AG08395 (cell line): ENCODE data around the gene SFMBT1.

ENCODE experiments used
- DNase-seq: peaks from one replicate; pipeline ENCODE4 v3.0.0; 2012; ENCODE audit warnings: mixed read lengths, low spot score

The SFMBT1 gene

DNA sequence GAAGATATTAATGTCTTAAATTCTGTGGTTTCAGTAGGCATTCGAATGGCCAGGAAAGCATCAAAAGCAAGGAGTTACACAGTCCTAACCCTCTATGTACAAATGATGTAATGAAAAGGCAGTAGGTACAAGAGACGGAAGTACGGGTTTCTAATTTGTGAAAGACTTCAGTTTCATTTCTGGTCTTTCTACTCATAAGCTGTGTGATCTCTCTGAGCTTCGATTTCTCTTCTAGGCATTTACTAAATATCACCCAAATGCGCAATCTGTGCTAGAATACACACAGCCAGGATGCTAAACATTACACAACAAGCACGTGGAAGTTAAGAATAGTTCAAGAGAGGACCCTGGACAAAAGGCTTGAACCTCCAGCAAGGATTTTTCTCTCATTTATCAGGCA lies 130.6 kb downstream of the SFMBT1 start:
- DNase-seq: no peak

DNA sequence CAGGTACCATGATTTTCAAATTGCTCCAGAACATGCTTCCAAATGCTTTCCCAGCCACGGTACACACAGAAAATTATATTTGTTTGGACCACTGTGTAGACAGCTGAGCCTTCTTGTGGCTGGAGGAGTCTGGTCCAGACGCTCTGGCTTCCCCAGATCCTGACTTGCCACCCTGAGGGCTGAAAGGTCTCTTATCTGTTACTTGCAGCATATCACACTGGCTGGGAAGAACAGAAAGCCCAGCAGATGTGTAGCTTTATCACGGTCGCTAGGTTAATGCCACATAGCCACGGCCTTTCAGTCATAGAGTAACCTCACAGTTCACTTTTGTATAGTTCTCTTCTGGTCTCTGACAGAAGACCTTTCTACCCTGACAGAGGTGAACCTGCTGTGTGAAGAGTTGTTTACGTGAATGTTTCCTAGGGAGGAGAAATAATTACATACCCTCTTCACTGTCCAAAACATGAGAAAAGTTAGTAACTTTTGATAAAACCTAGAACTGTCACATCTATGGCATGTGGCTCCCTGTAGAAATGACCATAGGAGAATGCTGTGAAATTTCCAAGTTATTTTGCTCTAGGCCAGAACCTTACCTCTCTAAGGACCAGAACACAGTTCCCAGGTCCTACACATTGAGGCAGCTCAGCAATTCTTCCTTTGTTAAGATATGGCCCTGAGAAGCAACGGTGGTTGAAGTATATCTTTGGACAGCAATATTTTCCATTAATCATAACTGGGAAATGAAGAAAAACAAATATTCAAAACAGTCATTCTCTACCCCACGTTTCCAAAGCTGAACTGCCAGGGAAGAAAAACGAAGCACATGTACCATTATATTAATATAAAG lies 132.8 kb downstream of the SFMBT1 start:
- DNase-seq: no peak

DNA sequence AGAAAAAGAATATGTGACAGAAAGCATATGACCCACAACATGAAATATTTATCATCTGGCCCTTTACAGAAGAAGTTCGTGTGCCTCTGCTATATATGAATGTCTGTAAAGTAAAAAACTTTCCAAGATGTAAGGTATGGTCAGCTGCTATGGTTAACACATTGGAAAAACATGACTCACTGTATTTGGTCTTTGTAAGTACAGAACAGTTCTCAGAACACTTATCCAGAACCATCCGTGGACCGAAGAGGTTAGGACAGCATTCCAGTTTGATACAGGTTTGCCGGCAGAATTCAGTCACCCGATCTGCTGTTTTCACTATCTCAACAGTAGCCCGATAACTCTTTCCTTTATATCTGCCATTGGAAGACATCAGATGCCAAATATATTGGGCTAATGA lies 135.1 kb downstream of the SFMBT1 start:
- DNase-seq: no peak

DNA sequence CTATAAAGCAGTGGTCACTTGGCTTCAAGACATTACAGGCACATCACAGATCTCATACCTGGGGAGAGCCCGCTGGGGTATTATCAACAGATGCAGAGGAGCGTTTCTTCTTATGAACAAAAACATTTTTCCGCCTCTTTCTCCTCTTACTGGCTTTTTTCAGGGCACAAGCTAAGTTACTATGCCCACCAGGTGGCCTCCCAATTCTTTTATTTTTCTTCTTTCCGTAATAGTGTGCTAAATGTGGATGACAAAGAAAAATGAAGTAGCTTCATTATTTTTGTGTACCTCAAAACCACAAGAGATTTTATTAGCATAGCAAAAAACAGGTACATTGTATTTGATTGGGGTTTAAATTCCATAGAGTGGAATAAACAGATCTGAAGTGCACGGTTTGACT lies 138.4 kb downstream of the SFMBT1 start:
- no peak for DNase-seq

DNA sequence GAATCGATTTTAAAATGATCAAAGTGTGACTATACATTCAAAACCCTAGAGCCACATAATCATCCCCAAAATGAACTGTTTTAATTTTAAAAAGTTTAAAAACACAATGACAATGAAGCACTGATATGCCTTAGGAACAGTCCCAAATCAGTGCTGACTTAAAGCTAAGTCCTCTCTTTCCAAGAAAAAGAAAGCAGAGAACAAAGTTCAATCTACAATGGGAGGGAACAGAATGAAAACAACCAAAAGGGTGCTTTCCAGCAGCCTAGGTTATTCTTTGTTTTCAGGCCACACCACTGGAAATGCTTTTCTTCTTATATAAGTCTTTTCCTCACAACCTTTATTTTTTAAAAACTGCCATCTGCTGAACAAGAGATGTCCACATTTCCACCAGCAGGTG lies 141.3 kb downstream of the SFMBT1 start:
- no peak for DNase-seq

DNA sequence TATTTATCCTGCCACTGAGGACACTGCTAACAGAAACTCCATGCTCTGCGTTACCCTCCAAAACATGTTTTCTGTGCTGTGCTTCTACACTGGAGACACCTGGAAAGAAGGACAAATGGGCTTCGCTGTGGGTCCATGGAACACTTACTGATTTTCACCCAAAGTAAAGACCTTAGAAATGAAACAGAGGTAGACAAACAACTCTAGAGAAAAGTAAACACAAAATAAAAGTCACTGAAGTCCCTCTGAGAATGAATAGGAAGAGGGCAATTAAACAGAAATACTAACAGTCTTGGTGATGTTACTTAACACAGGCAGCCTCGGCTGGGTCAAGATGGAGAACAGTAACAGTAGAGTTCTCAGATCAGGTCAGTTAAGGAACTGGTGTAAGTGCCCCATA lies 141.9 kb downstream of the SFMBT1 start:
- DNase-seq: no peak

DNA sequence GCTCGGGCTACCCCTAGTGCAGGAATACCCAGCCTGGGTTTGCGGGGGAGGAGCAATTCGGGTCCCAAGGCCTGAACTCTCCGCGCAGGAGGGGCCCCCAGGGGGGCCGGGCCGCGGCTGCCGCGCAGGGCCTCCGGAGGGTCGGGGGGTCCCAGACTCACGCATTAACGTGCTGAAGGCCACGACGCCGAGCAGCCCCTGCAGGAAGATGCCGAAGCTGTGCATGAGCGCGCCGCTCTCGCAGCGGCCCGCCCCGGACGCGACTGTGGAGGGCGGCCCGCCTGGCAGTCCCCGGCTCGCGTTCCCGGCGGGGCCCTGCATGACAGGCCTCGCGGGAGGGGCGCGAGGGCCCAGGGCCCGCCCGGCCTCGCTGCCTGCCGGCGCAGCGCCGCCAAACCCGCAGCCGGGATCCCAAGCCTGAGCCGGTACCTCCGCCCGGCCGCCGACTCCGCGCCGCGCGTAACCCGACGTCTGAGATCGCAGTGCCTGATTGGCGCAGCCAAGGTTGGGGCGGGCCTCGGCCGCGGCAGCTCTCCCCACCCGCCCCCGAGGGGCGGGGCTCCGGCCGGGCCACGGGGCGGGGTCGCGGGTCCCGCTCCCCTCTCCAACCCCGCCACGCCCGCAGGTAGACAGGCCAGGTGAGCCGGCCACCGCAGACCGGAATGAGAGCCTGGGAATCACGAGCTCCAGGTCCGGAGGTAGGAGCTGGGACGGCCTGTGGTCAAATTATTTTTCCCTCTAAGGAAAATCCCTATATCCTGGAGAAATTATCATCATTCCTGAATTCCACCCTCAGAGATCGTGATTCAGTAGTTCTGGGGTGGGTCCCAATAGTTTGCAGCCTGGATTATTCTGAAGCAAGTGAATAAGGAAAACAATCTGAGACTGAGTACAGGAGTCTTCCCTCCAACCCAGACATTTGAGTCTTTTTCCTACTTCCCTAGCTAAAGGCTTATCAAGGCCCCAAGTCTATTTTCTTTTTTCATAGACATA lies 148.4 kb downstream of the SFMBT1 start, which contains the start of gene STIMATE:
STIMATE (minus strand) TSS at position 419 of the 993 bp plus-strand sequence; CDS start at position 321, 98 bp downstream.
- peak; percentile 96 for DNase-seq

DNA sequence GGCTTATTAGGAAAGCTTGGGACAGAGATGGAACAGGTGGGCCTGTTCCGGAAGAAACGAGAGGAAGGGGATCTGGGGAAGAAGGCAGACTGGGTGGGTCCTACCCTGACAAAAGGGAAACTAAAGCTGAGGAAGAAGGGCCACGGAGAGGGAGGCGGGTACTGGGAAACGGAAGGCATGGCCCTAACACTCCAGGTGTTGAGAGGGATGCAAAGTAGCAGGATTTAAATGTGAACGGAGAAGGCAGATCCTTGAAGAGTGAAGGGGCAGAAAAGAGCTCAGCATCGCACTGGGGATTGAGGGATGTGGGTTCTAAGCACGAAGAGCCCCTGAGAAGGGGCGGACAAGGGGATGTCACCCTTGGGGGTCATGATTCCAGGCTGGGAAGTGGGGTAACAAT lies 149.3 kb downstream of the SFMBT1 start:
- DNase-seq: peak; percentile 14

DNA sequence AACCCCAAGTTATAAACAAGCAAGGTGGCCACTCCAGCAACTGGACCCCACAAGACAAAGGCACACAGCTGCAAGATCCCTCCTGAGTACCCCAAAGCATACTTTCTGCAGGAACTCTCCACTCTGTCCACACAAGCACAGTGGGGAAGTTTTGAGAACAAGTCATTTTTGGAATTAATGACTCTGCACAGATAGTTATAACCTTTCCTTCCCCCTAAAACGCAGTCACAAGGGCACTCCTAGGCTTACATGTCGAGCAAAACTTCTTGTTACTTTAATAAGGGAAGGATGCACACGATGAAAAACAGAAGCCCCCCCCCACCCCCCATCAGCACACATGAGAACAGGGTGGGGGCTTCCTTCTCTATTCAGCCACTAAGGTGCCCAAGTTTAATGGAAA lies 149.7 kb downstream of the SFMBT1 start:
- no peak for DNase-seq

DNA sequence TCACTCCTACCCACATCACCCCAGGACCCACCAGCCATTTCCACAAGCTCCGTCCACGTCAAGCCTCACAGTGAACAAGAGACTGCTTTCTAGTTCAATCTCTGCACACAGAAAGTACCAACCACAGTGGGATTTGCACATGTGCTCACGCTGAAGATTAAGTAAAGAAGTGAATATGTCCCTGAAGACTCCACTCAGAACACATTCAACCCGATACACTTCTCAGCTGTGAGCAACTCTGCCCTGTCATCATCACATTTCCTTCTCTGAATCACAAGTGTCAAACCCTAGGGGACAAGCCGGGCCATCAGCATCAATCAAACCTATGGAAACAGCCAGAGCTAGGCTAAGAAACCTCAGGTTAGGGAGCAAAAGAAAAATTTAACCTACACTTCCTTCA lies 150.5 kb downstream of the SFMBT1 start:
- no peak for DNase-seq

DNA sequence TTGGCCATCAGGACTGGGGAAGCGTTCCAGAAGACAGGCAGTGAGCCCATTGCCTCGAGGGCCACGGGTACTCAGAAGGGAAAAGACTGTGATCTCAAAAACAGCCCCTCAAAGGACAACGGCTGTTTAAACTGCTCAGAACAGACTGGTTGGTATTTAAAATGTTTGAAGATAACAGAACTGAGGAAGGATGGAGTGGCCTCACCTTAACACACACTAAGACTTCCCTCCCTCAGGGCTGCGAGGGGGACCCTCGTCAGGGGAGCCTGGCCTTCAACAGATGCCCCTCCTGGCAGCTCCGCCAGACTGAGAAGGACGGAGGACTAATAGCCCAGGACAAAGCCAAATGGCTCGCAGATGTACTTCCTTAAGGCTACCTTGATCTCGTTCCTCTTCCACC lies 151.1 kb downstream of the SFMBT1 start:
- DNase-seq: no peak

DNA sequence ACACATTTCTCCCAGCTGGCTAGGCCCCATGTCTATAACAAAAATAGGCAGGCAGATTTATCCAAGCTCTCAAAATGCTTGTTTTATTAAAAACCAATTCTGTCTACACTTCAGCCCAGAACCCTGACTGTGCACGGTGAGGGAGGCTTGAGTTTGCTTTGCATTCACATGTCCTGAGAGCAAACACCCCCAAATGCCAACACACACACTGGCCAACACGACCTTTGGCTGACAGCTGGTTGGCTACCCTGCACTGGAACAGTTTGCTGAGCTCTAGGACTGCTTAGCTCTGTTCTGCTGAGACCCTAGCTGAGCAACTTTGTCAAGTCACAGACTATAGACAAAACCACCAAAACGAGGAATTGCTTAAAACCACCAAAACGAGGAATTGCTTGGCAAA lies 152.2 kb downstream of the SFMBT1 start:
- no peak for DNase-seq

DNA sequence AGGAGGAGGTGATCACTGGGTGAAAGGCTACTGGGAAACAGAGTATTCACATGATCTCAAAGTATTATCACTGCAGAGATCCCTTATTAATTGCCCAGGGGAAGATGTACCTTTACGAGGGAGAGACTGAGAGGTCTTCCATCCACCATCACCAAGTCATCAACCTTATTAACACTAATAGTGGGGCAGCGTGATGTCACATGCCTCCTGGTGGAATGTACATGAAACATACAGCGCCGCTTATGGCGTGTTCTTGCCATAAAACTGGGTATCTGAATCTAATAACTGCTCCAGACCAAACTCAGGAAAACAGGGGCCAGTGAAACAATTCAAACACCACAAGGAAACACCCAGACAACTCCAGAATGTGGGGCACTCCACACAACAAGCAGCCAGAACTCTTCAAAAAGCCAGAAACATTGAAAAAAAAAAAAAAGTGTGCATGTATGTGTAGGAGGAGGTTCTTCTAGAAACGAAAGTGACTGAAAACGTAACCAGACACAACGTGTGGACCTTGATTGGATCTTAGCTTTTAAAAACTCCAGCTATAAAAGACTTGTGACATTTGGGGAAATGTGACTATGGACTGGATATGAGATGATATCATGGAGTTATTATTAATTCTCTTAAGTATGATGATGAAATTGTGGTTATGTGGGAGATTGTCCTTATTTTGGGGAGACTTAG lies 153.1 kb downstream of the SFMBT1 start:
- no peak for DNase-seq

DNA sequence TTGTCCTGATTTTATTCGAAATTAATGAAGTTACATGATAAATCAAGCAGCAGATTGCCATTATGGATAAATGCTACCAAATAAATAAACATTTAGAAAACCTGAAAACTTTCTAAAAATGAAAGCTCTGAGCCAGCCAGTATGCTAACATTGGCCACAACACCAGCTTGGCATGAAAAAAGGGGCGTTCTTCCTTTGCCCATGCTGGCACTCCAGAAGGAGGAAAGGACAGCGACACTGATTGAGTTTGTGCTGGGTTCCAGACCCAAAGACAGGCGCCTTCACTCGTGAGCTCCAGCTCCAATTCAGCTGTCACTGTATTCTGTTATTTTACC lies 153.6 kb downstream of the SFMBT1 start:
- peak; percentile 9 for DNase-seq

DNA sequence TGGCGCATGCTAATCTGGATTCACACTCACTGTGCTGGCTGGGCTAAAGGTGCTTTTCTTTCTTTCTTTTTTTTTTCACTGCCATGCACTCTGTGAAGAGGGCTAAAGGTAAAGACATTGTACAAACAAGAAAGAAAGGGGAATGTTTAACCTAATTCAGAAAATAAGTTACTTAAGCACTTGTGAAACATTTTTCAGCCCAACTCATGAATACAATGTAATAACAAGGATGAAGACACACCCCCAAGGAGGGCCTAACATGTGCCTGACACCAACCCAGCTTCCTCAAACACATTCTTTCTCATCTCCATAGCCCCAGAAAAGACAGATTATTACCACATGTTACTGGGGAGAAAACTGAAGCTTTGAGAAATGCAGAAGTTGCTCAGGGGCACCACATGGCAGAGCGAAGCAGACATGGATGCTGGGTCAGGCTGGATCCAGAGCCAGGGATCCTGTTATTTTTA lies 154.2 kb downstream of the SFMBT1 start:
- DNase-seq: peak; percentile 80

DNA sequence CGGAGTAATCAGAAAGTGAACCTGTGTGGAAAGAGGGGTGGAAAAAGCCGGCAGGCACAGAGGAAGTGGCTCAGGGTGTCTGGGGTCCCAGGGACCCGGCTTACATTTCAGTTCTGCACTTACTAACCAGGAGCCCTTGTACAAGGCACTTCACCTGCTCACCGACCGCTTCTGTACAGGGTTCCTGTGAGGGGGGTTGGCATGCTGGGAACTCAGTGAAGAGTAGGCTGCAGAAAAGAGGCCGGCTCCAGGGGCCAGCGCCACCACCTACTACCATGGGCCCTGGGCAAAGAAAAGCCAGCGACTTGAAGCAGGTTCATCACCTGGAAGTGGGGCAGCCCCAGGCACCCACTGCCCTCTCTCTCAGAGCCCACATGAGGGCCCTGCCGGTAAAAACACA lies 154.7 kb downstream of the SFMBT1 start:
- no peak for DNase-seq

DNA sequence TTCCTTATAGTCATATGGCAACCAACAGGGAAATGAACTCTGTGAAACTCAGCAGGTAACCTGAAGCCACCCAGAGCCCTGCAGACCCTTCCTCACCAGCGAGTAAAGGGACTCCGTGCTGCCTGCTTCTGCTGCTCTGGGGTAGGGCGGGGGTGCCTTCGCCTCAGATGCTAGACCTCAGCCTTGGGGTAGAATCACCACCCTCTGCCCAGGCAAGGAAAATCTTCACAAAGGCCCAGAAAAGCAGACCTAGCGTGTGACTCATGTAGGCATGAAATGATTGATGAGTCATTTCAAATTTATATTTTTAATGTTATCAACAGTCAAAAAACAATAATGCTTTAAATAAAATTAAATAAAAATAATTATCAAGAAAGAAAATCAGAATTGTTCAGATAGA lies 155.1 kb downstream of the SFMBT1 start:
- no peak for DNase-seq

DNA sequence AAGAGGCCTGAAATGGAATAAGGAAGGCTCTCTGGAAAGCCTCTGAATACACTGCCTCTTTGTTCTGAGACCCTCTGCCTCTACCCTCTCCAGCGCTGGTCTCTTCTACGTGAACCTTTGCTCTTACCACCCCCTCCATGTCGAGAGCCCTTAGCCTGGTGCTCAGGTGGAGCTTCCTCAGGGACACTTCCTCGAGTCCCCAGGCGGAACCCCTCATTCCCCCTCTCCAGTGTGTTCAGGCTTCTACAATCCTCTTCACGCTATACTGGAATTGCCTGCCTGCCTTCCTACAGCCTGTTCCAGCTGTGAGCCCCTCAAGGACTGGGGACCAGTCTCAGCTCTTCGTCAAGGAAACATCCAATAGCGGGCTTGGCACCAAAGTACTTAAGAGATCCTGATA lies 156.0 kb downstream of the SFMBT1 start:
- DNase-seq: no peak

DNA sequence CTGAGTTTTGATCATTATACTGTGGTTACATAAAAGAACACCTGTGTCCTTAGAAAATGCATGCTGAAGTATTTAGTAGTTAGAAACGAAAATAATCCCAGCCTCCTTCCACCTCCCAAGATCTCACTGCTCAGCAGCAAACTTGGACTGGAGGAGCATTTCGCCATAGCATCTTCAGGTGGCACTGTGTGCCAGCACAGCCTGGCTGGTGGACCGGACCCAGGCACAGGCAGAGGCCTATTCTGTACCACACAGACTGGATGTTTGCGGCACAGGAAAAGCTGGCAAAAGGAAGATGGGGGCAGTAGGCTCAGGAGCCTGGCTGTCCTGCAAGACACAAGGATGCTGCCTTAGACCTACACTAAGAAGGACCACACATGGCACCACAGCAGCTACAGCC lies 158.7 kb downstream of the SFMBT1 start:
- no peak for DNase-seq

DNA sequence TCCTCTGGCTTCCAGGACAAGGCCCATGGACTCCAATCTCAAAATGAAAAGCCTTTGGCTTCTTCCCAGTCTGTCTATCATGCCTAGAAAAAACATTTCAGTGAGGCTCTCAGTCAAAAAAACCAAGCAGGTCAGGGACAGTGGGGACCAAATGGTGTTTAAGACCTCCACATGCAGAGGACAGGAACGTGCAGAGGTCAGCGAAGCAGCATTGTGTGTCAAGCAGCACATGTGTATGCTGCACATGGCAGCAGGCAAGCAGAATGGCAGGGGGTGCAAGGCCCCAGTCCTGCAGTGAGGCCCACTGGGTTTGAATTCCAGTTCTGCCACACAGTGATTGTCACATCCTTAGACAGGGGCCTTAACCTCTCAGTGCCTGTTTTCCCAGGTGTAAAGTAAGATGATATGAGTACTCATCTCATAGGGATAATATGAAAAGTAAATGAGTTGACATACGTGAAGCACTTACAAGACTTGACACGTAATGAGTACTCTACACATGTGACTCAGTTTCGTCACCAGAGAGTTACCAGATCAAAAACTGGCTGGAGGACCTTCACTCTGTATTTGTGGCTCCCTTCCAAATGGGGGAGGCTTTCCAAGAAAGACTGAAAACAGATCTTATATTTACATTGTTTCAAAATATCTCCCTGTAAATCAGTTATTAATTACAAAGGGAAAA lies 159.7 kb downstream of the SFMBT1 start:
- no peak for DNase-seq

DNA sequence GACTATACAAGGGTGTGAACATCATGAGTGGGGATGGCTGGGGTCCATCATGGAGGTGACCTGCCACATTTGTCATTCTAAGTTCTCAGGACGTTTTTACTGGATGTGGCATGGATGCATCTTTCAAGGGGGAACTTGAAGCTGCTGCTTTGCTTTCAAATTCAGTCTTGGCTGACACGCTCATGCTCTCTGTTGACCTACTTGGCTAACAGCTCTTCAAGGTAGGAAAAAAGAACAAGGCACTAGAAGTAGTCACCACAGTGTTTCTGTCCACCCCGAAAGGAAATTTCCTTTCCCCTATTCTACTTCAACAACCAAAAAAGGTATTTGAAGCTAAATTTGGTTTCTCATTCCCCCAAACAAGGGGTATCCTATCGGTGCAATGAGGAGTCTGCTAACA lies 163.5 kb downstream of the SFMBT1 start:
- DNase-seq: no peak

DNA sequence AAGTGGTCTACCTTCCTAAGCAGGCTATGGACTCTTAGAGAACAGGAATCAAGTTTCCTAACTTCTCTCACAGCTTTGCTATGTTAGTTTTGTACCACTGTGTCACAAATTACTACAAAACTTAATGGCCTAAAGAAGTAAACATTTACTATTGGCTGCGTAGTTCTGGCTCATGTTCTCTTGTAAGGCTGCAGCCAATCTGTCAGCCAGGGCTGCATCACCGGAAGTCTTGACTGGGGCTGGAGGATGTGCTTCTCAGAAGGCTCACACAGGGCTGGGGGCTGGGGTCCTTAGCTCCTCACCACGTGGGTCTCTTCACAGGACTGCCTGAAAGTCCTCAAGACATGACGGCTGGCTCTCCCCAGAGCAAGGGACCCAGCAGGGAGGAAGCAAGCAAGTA lies 164.0 kb downstream of the SFMBT1 start:
- no peak for DNase-seq
